ENCODE measurements around the gene NID2. TPM values are rescaled to one million over a fixed set of nuclear protein-coding genes. Genes with fewer than 3 reads are reported as not detected.
A peak's percentile ranks its signal among the peaks of the same experiment; 100 is the strongest.

NID2 gene
- polyA plus RNA-seq, 1 experiment: 413 TPM

- H3K27me3 ChIP-seq (ENCODE audit: control insufficient read depth, insufficient read depth, low read length): no peaks in the 10 kb centered on the region
- no peaks in the 10 kb centered on the region for H3K9me3 ChIP-seq (ENCODE audit: control insufficient read depth, insufficient read depth, low read length)
- TF ChIP-seq CTCF (IDR thresholded peaks at IDR 0.05; ENCODE audit: low read depth, low read length): no peak
- no peak for DNase-seq (ENCODE audit: low read depth, low spot score)
- ChIA-PET POLR2A (interaction anchor here (1.1 to 1.4 kb wide), 2 partner anchors 15 to 30 kb away, joined by 3 read pairs; no protein-coding TSS in a partner anchor), CTCF (interaction anchor here (1.4 kb wide), 1 partner anchor 14 kb away, joined by 3 read pairs; the partner anchor contains the start of gene NID2)
- no peak overlapping the region for H3K4me3 ChIP-seq (ENCODE audit: low read depth, low read length)
- no peak overlapping the region for H3K27ac ChIP-seq (ENCODE audit: low read depth, low read length)
Measured at GRCh38 chr14:52054678-52055077, 14.2 kb downstream of the NID2 start.

- Histone ChIP-seq H3K27ac (ENCODE audit: low read depth, low read length) (peak overlapping the region; percentile 85), H3K9me3 (ENCODE audit: control insufficient read depth, insufficient read depth, low read length) (no peaks in the 10 kb centered on the region), H3K4me3 (ENCODE audit: low read depth, low read length) (no peak overlapping the region), H3K27me3 (ENCODE audit: control insufficient read depth, insufficient read depth, low read length) (no peaks in the 10 kb centered on the region)
- TF ChIP-seq CTCF (IDR thresholded peaks at IDR 0.05; ENCODE audit: low read depth, low read length): no peak
- ChIA-PET POLR2A (interaction anchor here (1.5 to 1.7 kb wide), 2 partner anchors 16 to 28 kb away, joined by 4 to 5 read pairs; partner anchors contain the start of gene NID2), CTCF (interaction anchor here (1.2 to 1.8 kb wide), 2 partner anchors 57 to 78 kb away, joined by 3 to 4 read pairs; no protein-coding TSS in a partner anchor)
- no peak for DNase-seq (ENCODE audit: low read depth, low spot score)
Measured at GRCh38 chr14:52053044-52053443, 15.8 kb downstream of the NID2 start.

- POLR2A ChIA-PET: interaction anchor here (1.5 to 1.7 kb wide), 2 partner anchors 17 to 29 kb away, joined by 4 to 5 read pairs; partner anchors contain the start of gene NID2
- no peak for TF ChIP-seq CTCF (IDR thresholded peaks at IDR 0.05; ENCODE audit: low read depth, low read length)
- Histone ChIP-seq H3K27me3 (ENCODE audit: control insufficient read depth, insufficient read depth, low read length) (no peaks in the 10 kb centered on the region), H3K4me3 (ENCODE audit: low read depth, low read length) (no peak overlapping the region), H3K9me3 (ENCODE audit: control insufficient read depth, insufficient read depth, low read length) (no peaks in the 10 kb centered on the region), H3K27ac (ENCODE audit: low read depth, low read length) (peak overlapping the region; percentile 85)
- DNase-seq (ENCODE audit: low read depth, low spot score): no peak
- CTCF ChIA-PET: interaction anchor here (1.2 to 1.8 kb wide), 3 partner anchors 20 to 79 kb away, joined by 3 to 5 read pairs (median 4); no protein-coding TSS in a partner anchor
Measured at GRCh38 chr14:52052288-52052943, 16.4 kb downstream of the NID2 start.

- no peaks in the 10 kb centered on the region for H3K27me3 ChIP-seq (ENCODE audit: control insufficient read depth, insufficient read depth, low read length)
- ChIA-PET CTCF (interaction anchor here (1.6 kb wide), 1 partner anchor 19 kb away, joined by 5 read pairs; no protein-coding TSS in a partner anchor), POLR2A (interaction anchor here (1.1 to 1.7 kb wide), 3 partner anchors 17 to 29 kb away, joined by 4 to 5 read pairs (median 4); partner anchors contain the start of gene NID2)
- TF ChIP-seq CTCF (IDR thresholded peaks at IDR 0.05; ENCODE audit: low read depth, low read length): no peak
- peak overlapping the region; percentile 85 for H3K27ac ChIP-seq (ENCODE audit: low read depth, low read length)
- no peak for DNase-seq (ENCODE audit: low read depth, low spot score)
- no peak overlapping the region; the same call in none of the 2 replicates for H3K4me3 ChIP-seq (ENCODE audit: low read depth, low read length)
- no peaks in the 10 kb centered on the region for H3K9me3 ChIP-seq (ENCODE audit: control insufficient read depth, insufficient read depth, low read length)
Measured at GRCh38 chr14:52051871-52052270, 17.0 kb downstream of the NID2 start.

GRCh38 chr14:52051251-52051650 lies 17.6 kb downstream of the NID2 start:
- H3K4me3 ChIP-seq (ENCODE audit: low read depth, low read length): peak overlapping the region; percentile 11; the same call in 1 of the 2 replicates
- H3K27ac ChIP-seq (ENCODE audit: low read depth, low read length): no peak overlapping the region
- POLR2A ChIA-PET: interaction anchor here (1.1 to 1.7 kb wide), 2 partner anchors 18 to 26 kb away, joined by 4 to 6 read pairs; partner anchors contain the start of gene NID2
- H3K27me3 ChIP-seq (ENCODE audit: control insufficient read depth, insufficient read depth, low read length): no peaks in the 10 kb centered on the region
- DNase-seq (ENCODE audit: low read depth, low spot score): no peak
- no peak for TF ChIP-seq CTCF (IDR thresholded peaks at IDR 0.05; ENCODE audit: low read depth, low read length)
- no peaks in the 10 kb centered on the region for H3K9me3 ChIP-seq (ENCODE audit: control insufficient read depth, insufficient read depth, low read length)
- CTCF ChIA-PET: interaction anchor here (0.6 to 1.6 kb wide), 4 partner anchors 18 to 56 kb away, joined by 3 to 5 read pairs (median 4); no protein-coding TSS in a partner anchor

All from AG04450 (cell line).